Skeletal muscle satellite cell (primary cell): ENCODE measurements around the gene HIP1R.
"Not testable (repeated sequence)": the region's sequence is repeated elsewhere in the genome, so short reads cannot be mapped to it uniquely, and the experiment has no call there.

Experiments used
- H3K27me3 ChIP-seq: 2 replicates; pipeline ENCODE4 v1.7.0; 2013; ENCODE audit warnings: low read length; ENCODE audit not compliant: control insufficient read depth, insufficient read depth
- H3K36me3 ChIP-seq: 2 replicates; pipeline ENCODE4 v1.7.0; 2013; ENCODE audit warnings: mild to moderate bottlenecking, control low read depth, low read length; ENCODE audit not compliant: insufficient read depth
- H3K4me1 ChIP-seq: 2 replicates; pipeline ENCODE4 v1.7.0; 2013; ENCODE audit warnings: low read length; ENCODE audit not compliant: control insufficient read depth, insufficient read depth
- H3K4me2 ChIP-seq: 2 replicates; pipeline ENCODE4 v1.7.0; 2013; ENCODE audit warnings: mild to moderate bottlenecking, low read length
- H3K4me3 ChIP-seq: 2 replicates; pipeline ENCODE4 v1.7.0; 2013; ENCODE audit warnings: low read length
- H3K9ac ChIP-seq: 2 replicates; pipeline ENCODE4 v1.7.0; 2013; ENCODE audit warnings: mild to moderate bottlenecking, low read depth, low read length, moderate library complexity
- H3K9me3 ChIP-seq: replicated peaks from 2 replicates; pipeline ENCODE4 v1.7.0; 2013; ENCODE audit warnings: mild to moderate bottlenecking, control low read depth, low read length

The HIP1R gene

GRCh38 chr12:122888232-122888752 is 53.0 kb downstream of the HIP1R start:
- Histone ChIP-seq H3K36me3 (no peaks in the 10 kb centered on the region), H3K9me3 (no peaks in the 10 kb centered on the region), H3K4me1 (peaks cover 61% of the 10 kb centered on the region), H3K4me3 (no peak overlapping the region), H3K4me2 (peak overlapping the region; percentile 47), H3K9ac (no peak overlapping the region), H3K27me3 (no peaks in the 10 kb centered on the region)

DNA sequence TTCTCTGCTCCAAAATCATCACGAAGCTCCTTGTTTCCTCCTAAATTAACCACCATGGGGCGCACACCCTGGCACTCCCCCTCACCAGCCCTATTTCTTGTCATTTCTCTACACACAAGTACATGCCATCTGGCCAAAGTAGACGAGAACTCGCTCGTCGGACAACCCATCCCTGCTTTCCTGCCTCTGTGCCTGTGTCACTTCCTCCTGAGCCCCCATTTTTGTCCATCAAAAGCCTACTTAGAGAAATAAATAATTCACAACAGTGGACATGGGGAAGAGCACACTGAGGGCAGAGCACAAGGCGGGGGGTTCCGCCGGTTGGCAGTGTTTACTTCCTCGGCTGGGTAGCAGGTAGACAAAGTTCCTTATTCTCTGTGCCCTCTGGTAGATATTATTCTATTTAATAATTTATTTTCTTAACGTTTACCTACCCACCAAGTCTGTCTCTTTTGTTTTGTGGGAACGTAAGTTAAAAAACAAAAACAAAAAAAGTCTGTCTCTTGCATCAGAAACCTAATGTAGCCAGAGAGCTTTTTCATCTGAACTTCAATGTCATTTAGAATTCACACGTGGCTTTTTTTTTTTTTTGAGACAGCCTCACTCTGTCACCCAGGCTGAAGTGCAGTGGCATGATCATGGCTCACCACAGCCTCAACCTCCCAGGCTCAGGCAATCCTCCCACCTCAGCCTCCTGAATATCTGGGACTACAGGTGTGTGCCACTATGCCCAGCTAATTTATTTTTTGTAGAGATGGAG is 54.7 kb downstream of the HIP1R start:
- Histone ChIP-seq H3K27me3 (no peaks in the 10 kb centered on the region), H3K4me1 (peaks cover 78% of the 10 kb centered on the region), H3K9ac (no peak overlapping the region), H3K36me3 (no peaks in the 10 kb centered on the region), H3K9me3 (no peaks in the 10 kb centered on the region), H3K4me3 (no peak overlapping the region), H3K4me2 (no peak overlapping the region)

DNA sequence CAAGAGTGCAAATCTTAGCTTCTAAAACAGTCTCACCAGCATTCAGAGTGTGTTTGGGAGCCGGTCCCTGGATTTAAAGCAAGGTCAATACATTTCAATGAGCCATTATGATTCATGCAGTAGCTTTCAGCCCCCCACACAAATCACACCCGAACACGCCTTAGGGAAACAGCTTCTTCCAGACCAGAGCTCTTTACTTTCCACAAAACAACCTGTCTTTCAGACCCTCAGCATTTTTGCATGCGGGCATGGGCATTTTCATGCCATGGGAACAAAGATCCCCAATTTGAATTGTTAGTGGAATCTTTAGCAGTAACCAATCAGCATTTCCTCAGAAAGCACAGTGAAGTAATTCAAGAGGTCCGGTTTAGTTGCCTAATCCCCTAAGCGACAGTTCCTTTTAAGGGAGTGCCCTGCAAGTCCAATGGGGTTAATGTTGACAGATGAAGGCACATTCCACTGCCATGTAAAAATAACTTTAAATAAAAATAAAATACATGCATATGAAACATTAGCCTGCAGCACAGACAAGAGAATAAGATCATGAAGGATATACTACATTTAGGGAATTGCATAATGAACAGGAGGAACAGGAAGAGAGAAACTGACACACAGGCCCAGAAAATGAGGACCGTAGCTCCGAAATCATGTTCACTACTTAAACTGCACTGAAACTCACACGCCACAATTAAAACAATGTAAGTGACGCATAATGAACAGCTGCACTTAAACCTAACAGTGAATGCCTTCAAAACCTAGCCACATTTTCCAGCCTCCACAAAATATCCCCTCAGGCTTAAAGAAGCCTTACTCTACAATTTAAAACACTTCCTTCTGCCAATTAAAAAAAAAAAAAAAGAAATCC is 56.6 kb downstream of the HIP1R start:
- Histone ChIP-seq H3K4me1 (peaks cover 71% of the 10 kb centered on the region), H3K9ac (peak overlapping the region; percentile 56), H3K4me3 (peak overlapping the region; percentile 56), H3K27me3 (no peaks in the 10 kb centered on the region), H3K36me3 (no peaks in the 10 kb centered on the region), H3K4me2 (peak overlapping the region; percentile 82), H3K9me3 (no peaks in the 10 kb centered on the region)

GRCh38 chr12:122892724-122893123 is 57.5 kb downstream of the HIP1R start:
- not testable (repeated sequence) for H3K9me3 ChIP-seq, H3K27me3 ChIP-seq, H3K36me3 ChIP-seq
- H3K9ac ChIP-seq, result peak overlapping the region; percentile 56
- peak overlapping the region; percentile 82 for H3K4me2 ChIP-seq
- H3K4me1 ChIP-seq, result peaks cover 63% of the 10 kb centered on the region
- peak overlapping the region; percentile 56 for H3K4me3 ChIP-seq

DNA sequence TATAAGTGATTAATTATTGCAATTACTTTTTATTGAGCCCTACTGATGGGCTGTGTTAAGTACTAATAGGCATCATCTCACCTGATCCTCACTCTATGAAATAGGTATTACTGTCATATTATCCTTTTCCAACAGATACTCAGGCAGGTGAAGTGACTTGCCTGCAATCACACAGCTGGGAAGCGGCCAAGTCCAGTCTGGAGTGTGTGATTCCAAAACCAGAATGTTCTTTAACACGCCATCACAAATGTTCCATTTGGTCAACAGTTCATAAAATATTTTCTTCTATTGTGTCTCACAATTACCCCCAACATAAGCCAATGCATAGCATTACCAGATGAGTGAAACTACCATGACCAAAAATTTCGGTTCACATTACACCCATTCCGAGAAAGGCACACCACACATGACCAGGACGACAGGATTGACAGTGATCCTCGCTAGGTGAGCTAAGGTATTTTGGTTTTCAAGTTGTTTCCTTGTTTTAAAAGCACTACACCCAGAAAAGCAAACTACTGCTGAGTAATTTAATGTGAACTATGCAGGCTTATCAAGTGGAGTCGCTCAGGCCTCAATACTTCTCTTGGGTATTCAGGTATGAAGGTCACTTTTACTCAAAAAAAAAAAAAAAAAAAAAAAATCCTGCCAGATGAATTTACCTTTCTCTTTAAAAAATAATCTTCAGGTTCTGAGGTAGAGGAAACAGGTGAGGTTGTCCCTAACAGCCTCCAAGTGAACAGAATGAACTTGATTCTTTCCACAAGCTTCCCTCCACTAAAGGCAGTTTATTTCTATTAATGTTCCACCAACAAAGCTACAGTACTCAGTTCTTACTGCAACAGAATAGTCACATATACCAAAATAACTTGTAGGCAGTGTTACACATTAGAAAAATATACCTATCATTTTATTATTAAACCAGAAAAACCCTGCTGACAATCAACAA is 58.2 kb downstream of the HIP1R start:
- Histone ChIP-seq H3K9ac (peak overlapping the region; percentile 98), H3K4me1 (peaks cover 61% of the 10 kb centered on the region)

GRCh38 chr12:122894193-122895121 is 59.2 kb downstream of the HIP1R start:
- Histone ChIP-seq H3K4me1 (peaks cover 61% of the 10 kb centered on the region), H3K9me3 (no peaks in the 10 kb centered on the region), H3K4me2 (peak overlapping the region; percentile 94), H3K27me3 (no peaks in the 10 kb centered on the region), H3K36me3 (no peaks in the 10 kb centered on the region), H3K4me3 (peak overlapping the region; percentile 93), H3K9ac (peak overlapping the region; percentile 98)

More for the DNA sequence above, 58.2 kb downstream of the HIP1R start:
- Histone ChIP-seq H3K4me3 (peak overlapping the region; percentile 93), H3K36me3 (no peaks in the 10 kb centered on the region), H3K27me3 (no peaks in the 10 kb centered on the region), H3K9me3 (no peaks in the 10 kb centered on the region), H3K4me2 (peak overlapping the region; percentile 94)

DNA sequence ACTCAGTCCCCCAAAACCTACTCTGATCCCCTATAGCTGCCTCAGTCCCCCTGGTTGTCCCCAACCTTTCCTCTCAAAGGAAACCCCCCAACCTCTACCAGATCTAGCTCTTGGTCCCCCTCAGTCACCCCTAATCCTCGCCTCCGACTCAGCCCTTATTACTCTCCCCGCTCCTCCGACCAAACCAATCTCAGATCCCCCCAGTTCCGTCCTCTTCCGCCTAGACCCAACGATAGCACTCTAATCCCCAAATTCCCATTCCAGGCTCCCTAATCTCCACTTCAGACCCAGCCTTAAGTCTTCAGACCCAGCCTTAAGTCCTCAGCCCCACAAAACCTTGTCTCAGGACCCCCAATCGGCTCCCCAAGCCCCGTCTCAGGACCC is 60.1 kb downstream of the HIP1R start:
- no peaks in the 10 kb centered on the region for H3K36me3 ChIP-seq
- no peaks in the 10 kb centered on the region for H3K9me3 ChIP-seq
- no peaks in the 10 kb centered on the region for H3K27me3 ChIP-seq
- H3K4me2 ChIP-seq, result peak overlapping the region; percentile 94
- peak overlapping the region; percentile 98 for H3K9ac ChIP-seq
- H3K4me3 ChIP-seq, result peak overlapping the region; percentile 93
- peaks cover 60% of the 10 kb centered on the region for H3K4me1 ChIP-seq

DNA sequence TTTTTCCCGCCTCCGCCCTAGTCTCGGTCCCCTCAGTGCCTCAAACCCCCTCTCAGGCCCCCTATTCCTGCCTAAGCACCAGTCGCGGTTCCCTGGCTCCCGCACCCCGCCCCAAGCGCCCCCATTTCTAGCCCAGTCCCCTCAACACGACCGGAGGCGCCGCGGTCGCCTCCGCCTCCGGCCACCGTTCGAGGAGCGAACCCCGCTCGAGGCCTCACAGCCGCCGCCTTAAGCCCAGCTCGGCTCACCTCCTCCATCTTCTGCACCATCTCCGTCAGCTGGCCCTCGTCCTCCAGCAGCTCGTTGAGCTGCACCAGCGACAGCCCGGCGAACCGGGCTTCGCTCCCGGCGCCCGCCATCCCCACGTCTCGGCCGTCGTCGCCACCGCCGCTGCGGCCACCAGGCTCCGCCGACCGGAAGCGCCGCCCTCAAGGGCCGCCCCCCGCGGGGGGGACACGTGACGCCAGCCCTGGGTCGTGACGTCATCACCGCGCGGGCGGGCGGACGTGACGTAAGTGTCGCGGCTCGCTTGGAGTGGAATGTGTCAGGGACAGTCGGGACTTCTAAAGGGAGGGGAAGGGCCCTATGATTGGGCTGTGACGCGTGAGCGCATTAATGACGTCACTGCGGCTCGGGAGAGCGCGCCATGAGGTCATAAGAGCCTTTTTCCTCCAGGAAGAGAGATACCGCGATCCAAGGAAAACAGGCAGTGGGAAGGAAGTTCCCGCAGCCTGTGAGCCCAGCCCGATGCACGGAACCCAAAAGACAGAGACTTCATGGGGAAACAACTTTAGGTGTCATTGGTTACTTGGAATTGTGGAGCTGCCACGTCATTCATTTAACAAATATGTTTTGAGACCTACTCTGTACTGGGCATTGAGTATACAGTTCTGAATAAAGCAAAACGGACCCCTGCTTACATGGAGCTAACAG is 60.7 kb downstream of the HIP1R start, which contains the start of gene VPS37B:
TSS of gene VPS37B (minus strand) at position 421 of the 933 bp plus-strand sequence. CDS start at position 359, 62 bp downstream.
- Histone ChIP-seq H3K4me2 (peak within 1 kb of the TSS; percentile 94), H3K36me3 (no peaks in the 10 kb centered on the region), H3K9ac (peak within 1 kb of the TSS; percentile 98), H3K9me3 (no peaks in the 10 kb centered on the region), H3K4me1 (peaks cover 54% of the 10 kb centered on the region), H3K4me3 (peak within 1 kb of the TSS; percentile 93), H3K27me3 (no peaks in the 10 kb centered on the region)

GRCh38 chr12:122896662-122897061 is 61.4 kb downstream of the HIP1R start:
- Histone ChIP-seq H3K36me3 (no peaks in the 10 kb centered on the region), H3K9ac (no peak overlapping the region), H3K4me3 (no peak overlapping the region), H3K4me1 (peaks cover 47% of the 10 kb centered on the region), H3K9me3 (no peaks in the 10 kb centered on the region), H3K4me2 (no peak overlapping the region), H3K27me3 (no peaks in the 10 kb centered on the region)
